Fibroblast of pulmonary artery (primary cell): ENCODE data around the gene BBLN.

Experiments used
- DNase-seq: peaks from one replicate; pipeline ENCODE4 v3.0.0-alpha.2; 2010; ENCODE audit warnings: low read depth
- H3K4me3 ChIP-seq: replicated peaks from 2 replicates; pipeline ENCODE4 v1.5.1; 2011; ENCODE audit warnings: low read depth, mild to moderate bottlenecking, control low read depth, low read length, moderate library complexity
- CTCF ChIP-seq: IDR thresholded peaks from 2 replicates; pipeline ENCODE4 v1.5.1; 2011; ENCODE audit warnings: mild to moderate bottlenecking, control low read depth, low read length, inconsistent platforms; ENCODE audit errors: missing control alignments

Gene BBLN

GRCh38 chr9:128168731-128169308 is 8.8 kb downstream of the BBLN start:
- no peak for DNase-seq
- H3K4me3 ChIP-seq: no peak overlapping the region
- TF ChIP-seq CTCF: no peak

- H3K4me3 ChIP-seq: no peak overlapping the region
- no peak for TF ChIP-seq CTCF
- DNase-seq: no peak
Measured at GRCh38 chr9:128169492-128169891, 9.4 kb downstream of the BBLN start.

GRCh38 chr9:128169925-128170324 is 9.9 kb downstream of the BBLN start:
- no peak for TF ChIP-seq CTCF
- DNase-seq: no peak

GRCh38 chr9:128174062-128174461 is 14.0 kb downstream of the BBLN start:
- no peak for DNase-seq
- no peak for TF ChIP-seq CTCF
- no peak overlapping the region for H3K4me3 ChIP-seq

More at GRCh38 chr9:128169925-128170324, 9.9 kb downstream of the BBLN start:
- no peak overlapping the region for H3K4me3 ChIP-seq

- DNase-seq: peak; percentile 39
- H3K4me3 ChIP-seq: no peak overlapping the region
- no peak for TF ChIP-seq CTCF
Measured at GRCh38 chr9:128175102-128175563, 15.1 kb downstream of the BBLN start.

- H3K4me3 ChIP-seq: no peak overlapping the region
- no peak for DNase-seq
- no peak for TF ChIP-seq CTCF
Measured at GRCh38 chr9:128175726-128176125, 15.7 kb downstream of the BBLN start.

- DNase-seq: no peak
- H3K4me3 ChIP-seq: no peak overlapping the region
- TF ChIP-seq CTCF: no peak
Measured at GRCh38 chr9:128178806-128179431, 18.9 kb downstream of the BBLN start.
